ENCODE data around the gene OR5K1.

The OR5K1 gene

DNA sequence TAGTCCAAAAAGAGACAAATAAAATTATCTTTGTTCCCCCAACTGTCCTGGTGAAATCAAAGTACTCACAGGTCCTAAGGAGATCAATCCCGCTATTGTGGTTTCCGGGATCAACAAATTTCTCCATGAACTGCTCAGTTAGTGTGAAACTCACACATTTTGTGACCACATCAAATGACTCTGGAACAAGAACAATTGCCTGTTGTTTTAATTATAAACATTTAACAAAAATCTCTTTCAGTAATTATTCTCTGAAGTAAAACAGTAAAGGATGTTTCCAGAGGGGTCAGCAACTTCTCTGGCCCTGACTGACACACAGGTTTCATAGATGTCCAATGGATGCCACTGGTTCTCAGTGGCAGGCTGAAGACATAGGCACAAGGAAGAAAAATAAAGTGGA is 55.8 kb downstream of the OR5K1 start:
- no peak for DNase-seq

DNA sequence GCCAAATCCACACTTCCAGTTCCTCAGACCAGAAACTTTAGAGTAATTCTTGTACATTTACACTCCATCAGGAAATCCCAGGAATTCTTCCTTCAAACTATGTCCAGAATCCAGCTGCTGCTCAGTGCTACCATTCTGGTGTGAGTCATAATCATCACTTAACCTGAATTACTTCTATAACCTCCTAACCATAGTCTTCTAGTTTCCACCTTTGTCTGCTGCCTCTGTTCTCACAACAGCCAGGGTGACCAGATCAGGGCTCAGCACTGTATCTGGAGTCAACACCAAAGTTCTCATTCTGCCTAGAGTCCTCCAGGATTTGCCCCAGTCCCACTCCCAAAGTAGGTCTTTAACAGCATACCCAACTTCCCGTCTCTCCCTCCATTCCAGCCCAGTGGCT is 56.4 kb downstream of the OR5K1 start:
- DNase-seq, result no peak

DNA sequence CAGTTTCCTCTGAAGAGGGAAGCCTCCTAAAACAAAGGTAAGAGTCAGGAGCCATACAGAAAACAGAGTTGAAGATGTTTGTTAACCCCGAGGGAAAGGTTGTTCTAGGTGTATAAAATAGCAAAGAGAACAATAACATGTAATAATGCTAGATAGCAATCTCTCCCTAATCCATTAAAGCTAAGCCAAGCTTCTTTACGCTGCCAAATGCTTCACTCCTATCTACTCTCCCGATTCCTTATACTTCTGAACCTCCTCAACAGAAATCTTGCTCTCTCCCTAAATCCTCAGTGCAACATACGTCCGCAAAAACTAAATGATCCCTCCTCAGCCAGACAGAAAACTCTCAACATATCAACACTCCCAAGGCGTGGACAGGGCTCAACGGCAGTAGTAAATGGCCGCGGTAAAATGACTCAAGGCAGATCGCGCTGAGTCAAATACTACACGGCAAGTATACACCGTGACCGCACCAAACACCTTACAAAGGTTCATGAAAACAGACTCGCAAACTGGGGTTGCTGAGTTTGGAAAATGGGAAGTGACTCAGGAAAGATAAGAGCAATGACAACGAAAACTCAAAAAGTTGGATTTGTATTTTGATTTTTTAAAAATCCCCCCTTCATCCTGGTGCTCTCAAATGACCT is 59.0 kb downstream of the OR5K1 start:
- no peak for DNase-seq

Data from SHP77 treated with DMSO at 0.1 percent for 48 hours (cell line).